ENCODE data around the gene HTR3D.
"Not testable (repeated sequence)": the region's sequence is repeated elsewhere in the genome, so short reads cannot be mapped to it uniquely, and the experiment has no call there.

The HTR3D gene, protein sequence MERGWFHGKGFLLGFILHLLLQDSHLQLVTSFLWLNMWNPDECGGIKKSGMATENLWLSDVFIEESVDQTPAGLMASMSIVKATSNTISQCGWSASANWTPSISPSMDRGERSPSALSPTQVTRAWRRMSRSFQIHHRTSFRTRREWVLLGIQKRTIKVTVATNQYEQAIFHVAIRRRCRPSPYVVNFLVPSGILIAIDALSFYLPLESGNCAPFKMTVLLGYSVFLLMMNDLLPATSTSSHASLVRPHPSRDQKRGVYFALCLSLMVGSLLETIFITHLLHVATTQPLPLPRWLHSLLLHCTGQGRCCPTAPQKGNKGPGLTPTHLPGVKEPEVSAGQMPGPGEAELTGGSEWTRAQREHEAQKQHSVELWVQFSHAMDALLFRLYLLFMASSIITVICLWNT

DNA sequence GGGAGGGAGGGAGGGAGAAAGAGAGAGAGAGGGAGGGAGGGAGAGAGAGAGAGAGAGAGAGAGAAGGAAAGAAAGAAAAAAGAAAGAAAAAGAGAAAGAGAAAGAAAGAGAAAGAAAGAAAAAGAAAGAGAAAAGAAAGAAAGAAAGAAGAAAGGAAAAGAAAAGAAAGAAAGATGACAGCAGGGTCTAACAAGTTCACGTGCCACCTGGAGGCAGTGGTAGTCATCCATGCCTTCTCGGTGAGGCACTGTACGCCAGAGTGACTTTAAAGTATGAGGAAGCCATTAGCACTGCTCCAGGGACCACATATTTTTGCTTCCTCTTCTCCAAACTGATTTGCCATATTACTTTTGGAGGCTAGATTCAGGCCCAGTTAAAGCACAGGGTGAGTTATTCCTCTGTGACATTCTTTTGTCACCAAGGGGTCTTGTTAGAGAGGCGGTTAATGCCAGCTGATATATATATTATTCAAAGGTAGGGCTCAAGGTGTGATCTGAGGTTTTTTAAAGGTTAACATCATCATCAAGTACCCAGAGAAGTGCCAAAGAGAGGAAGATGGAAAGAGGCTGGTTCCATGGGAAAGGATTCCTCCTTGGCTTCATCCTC is at the start of gene HTR3D:
TSS of gene HTR3D (plus strand) at position 556 of the 606 bp plus-strand sequence. CDS start at position 556, 0 bp downstream.
- no peak for DNase-seq (ENCODE audit: low read depth in 2 of 2)

DNA sequence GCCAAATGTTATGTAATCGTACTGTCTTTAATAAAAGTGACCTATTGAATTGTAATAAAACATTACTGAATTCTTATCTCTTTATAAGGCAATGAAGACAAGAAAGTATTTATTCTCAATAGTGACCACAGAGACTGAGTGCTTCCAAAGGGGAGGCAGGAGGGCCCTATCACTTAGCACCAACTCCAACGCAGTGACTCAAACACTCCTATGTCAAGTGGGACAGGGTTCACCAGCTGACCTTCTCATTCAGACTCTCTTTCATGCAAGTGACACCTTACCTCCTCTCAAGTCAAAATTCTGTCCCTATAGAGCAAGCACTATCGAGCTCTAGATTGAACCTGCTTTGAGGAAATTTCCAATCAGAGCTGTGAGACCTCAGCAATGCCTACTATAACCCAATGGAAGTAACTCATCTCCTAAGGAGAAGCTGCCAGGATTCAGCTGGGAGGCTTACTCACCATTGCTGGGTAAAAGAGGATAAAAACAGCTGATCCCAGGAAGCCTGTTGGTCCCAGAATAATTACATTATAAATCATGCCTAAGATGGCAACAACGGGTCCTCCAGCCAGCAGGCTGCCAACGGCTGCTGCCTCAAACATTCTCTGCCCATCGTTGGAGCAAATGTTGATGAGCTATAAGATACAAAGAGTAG is 49.4 kb upstream of the HTR3D start:
- DNase-seq (ENCODE audit: low read depth in 2 of 2): no peak

DNA sequence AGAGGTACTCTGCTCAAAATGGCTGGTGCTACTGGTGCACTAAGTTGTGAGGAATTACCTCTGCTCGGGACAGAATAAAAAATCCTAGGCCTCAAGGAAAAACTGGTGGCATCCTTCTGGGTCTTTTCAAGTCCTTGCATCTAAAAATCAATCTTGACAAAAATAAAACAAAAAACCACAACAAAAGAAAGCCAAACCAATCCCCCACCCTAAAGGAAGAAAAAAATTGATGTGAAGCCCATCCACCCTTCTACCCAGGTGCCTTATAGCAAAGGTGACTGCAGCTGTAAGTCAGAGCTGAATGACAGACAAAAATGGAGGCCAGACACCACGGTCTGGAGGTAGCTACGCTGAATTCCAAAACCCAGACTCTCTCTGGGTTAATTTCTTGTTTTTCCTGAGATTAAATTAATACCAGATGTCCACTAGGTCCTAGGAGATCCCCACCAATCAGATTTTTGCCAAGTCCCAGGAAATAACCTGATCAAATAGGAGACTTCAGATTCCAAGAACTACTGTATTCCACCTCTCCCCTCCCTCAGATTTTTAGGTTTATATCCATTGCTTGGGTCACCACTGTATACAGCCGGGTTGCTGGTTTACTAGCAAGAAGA is 47.3 kb upstream of the HTR3D start:
- DNase-seq (ENCODE audit: low read depth in 2 of 2): no peak

DNA sequence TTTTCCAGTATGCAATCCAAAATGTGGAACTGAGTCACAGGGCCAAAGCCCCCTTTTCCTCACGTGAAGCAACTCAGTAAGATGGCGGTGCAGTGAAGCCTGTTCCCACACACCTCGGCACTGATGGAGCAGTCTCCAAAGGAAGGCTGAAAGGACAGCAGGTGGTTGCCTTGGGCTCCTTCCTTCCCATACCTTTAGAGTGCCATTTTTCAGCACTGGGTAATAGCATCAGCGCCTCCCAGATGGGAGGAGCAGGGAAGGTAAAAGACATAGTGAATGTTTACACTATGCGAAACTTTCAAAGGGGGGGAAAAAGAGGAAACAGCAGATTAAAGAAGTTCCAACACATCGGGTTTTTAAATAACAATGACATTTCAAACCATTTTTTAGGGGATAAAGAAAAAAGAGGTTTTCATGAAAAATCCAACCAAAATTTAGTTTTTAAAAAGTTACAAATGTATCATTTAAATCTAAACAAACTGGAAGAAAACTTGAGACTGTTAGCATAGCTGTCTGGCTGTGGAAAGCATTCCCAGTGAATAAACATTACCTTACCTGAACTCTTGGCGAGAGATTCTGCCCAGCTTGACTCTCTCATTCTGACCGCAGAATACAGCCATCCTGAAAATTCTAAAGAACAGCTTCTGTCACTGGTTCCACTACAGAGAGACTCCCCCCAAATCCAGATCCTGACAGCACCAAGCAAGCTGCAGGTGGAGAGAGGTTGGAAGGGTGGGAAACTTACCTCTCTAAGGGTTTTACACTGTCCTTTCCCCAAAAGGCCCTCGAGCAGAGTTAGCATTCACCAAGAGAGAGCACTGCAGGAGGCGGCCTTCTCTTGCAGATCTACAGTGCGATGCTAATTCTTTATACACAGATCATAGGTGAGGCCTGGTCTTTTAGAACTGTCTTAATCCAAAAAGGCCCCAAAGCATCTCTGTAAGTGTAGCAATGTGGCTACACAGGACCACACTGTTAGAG is 46.5 kb upstream of the HTR3D start:
- no peak for DNase-seq (ENCODE audit: low read depth in 2 of 2)

DNA sequence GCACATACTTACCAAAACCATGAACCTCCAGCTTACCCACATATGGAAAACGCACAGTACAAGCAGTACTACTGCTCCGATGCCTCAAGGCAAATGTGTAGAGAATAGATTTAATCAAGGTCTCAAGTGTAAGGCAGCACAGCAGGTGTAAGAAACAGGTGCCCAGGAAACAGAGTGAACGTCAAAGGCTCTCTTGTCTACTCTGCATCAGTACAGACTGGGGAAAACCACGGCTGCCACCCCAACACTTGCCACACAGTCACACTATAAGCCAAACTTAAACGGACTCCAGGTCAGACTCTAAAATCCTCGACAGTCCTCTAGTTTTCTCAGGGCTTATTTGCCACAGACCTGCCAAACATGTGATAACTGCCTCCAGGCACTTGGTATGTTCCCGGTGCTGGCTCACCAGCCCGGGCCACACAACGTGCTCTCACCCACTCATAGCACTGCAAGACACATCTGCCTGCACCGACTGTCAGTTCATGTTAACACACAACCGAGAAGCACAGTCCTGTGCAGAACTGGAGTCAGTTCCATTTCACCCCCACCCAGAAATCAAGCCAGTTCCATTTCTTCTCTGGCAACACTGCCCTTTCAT is 44.4 kb upstream of the HTR3D start:
- no peak for DNase-seq (ENCODE audit: low read depth in 2 of 2)

DNA sequence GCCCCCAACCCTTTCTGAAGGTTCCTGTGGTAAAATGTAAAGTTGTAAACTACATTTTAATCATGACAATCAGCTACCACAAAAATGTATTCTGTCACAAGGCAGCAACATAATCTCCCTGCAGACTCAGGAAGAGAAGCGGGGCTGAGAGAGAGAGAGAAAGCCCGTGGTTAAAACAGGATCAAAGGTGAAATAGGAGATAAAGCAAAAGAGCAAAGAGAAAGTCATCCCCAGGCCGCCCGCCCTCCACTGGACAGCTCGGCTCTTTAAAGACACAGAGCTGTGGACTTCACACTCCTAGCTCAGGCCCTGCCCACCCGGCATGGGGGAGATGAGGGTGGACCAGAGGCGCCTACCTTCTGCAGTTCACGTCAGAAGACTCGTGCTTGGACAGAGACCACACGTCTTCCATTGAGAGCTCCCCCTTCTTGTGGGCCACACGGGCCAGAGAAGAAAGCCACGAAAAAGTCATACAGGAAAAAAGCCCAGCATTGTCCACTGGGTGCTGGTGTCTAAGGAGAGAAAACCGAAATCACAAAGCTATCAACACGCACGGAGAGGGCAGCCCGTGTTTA is 43.2 kb upstream of the HTR3D start:
- no peak for DNase-seq (ENCODE audit: low read depth in 2 of 2)

DNA sequence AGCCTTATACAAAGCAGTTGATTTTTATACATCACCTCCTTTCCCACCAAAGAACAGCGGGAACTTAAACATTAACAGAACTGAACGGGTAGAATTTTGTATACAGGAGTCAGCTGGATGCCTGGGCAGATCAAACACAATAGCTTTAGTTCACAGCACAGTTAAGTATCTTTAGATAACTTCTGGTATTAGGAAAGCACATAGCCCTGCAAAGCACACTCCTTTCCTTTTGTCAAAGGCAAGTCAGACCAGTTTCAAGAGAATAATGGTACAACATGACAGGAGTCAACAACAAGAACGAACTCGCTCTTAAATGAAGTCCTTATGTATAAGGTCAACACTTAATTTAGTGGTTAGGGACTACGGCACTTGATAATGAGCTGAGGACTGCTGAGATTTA is 40.1 kb upstream of the HTR3D start:
- no peak for DNase-seq (ENCODE audit: low read depth in 2 of 2)

DNA sequence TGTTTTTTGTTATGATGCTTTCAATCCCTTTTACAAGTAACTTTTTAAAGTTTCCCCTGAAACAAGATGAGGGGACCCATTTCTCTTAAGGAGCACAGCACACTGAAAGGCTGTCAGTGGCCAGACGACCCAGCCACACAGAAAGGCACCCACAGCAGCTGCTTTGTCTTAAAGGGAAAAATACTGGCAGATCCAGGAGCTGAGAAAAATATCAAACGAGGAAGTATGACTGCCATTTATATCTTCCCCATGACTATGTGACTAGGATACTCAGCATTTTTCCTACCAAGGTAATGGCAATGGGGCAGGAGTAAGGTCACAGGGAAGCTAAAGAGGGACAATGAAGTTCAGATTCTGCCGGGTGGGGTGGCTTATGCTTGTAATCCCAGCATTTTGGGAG is 29.8 kb upstream of the HTR3D start:
- DNase-seq (ENCODE audit: low read depth in 2 of 2): no peak

DNA sequence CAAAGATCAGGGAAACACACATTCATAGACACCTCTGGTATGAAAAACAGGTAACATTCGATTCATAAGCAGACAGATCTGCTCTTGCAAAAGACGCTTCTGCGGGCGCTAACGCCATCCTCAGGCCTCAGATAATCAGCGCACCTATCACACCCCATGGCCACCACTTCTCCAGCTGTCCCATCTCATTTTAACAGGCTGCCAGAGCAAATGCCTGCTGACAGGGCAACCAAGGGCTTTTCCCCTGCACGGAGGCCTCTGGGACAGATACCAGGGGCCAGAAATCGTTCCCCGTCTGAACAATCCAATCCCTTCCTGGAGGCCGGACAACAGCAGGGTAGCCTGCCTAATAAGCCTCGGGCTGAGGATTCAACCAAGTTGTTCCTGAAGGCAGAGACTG is 29.1 kb upstream of the HTR3D start:
- no peak for DNase-seq (ENCODE audit: low read depth in 2 of 2)

DNA sequence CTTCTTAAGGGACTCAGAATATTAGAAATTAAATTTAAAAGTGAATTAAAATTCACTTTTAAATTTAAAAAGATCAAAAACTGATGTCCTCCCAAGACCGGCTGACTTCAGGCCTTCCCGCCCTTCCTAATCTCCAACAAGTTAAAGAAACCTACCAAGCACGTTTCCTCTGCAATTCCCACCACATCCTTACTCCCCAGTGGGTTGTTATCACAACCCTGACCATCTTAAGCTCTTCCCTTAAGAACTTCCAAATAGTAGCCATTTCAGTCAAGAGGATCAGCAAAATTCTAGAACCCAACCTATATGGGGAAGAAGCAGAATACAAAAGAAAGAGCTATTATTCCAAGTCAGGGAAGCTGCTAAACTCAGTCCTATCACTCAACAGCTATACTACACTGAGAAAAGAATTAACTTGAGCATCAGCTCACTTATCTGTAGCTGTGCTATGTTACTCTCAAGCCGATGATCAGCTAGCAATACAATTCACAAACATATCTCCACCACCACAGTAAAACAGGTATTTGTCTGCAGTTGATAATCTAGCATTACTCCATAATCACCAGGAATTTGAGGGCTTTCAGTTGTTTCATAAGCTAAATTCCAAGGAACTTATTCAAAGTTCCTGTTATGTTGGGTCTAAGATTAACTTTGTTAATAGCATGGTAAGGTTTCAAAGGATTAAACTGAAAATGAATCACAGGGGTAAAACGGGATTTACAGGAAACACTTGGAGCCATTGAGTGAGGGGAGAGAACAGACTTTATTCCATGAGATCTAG is 28.2 kb upstream of the HTR3D start:
- DNase-seq (ENCODE audit: low read depth in 2 of 2): no peak

DNA sequence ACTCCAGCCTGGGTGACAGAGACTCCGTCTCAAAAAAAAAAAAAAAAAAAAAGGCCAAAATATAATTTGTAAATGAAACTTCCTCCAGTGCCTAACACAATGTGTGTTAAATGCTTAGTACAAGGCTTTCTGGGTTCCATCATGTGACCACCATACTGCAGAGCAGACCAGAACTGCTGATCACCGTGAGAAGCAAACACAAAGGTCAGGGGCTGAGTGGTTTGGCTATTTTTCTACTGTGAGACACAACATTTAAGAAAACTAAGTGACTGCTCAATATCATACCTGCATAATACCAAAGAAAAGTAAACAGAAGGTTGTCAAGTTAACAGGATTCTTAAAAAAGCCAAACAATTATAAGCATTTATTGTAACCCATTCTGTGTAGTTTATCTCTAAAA is 27.1 kb upstream of the HTR3D start:
- DNase-seq (ENCODE audit: low read depth in 2 of 2): no peak

DNA sequence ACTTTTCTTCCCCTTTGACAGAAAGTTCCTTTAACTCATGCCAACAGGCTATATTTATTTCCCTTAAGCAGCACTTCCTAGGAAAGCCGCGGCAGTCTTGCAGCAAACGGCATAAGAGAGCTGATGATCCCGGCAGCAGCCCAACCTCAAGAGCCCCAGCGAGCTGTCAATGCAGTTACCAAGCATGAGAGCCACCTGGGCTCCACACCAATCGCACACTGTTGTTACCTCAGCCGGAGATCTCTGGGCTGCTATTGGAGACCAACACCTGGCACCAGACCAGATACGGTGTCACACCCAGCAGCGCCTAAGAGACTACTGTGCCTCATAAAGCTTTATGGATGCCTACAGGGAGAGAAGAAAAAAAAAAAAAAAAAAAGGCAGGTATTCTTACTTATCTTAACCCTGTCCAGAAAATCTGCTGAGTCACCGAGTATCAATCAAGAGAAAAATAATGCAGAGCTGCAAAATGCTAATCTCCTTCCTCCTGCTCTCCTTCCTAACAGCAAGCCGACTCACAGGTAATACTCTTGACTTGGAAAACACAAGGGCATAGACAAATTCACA is 25.5 kb upstream of the HTR3D start:
- no peak for DNase-seq (ENCODE audit: low read depth in 2 of 2)

DNA sequence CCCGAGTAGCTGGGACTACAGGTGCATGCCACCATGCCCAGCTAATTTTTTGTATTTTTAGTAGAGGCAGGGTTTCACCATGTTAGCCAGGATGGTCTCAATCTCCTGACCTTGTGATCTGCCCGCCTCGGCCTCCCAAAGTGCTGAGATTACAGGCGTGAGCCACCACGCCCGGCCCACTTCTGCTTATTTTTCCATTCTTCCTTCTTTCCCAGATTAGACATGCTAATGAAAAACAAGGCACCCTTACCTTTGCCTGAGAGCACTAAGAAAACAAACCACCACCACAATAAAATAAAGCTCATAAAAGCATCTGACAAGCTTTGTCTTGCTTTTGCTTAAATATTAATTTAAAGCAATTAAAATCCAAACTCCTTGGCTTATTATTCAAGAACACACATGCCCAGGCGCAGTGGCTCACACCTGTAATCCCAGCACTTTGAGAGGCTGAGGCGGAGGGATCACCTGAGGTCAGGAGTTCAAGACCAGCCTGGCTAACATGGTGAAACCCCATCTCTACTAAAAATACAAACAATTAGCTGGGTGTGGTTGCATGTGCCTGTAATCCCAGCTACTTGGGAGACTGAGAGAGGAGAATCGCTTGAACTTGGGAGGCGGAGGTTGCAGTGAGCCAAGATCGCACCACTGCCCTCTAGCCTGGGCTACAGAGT is 24.3 kb upstream of the HTR3D start:
- DNase-seq (ENCODE audit: low read depth in 2 of 2): not testable (repeated sequence)

DNA sequence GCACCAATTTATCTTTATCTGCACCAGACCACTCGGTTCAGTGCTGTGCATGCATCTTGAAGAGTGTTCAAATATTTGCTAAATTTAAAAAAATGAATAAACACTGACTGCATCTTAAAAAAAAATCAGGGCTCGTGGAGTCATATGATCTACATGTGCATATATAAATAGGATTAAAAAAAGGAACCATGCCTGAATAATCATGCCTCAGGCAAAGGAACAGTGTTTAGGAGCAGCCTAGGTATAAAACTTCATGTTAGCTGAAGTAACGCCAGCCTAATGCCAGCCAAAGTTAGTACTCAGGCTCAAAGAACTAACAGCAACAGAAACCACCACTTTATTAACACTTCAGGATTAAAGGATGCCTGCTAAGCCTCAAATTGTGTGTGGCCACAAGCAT is 23.4 kb upstream of the HTR3D start:
- DNase-seq (ENCODE audit: low read depth in 2 of 2): no peak

DNA sequence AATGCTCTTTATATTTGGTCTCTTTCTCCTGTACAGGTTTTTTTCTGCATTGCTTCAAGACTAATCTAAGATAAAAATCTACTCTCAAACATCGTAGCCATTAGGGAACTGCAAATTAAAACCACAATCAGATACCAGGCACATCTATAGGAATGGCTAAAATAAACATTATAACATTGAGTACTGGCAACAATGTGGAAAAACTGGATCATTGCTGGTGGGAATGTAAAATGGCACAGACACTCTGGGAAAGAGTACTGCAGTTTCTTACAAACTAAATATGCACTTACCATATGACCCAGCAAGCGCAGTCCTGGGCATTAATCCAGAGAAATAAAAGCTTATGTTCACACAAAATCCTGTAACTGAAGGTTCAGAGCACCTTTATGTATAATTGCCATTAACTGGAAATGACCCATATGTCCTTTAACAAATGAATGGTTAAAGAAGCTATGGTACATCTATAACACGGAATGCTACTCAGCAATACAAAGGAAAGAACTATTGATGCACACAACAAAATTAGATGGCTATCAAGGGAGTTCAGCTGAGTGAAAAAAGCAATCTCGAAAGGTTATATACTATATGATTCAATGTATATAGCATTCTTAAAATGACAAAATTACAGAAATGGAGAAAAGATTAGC is 20.2 kb upstream of the HTR3D start:
- no peak for DNase-seq (ENCODE audit: low read depth in 2 of 2)

DNA sequence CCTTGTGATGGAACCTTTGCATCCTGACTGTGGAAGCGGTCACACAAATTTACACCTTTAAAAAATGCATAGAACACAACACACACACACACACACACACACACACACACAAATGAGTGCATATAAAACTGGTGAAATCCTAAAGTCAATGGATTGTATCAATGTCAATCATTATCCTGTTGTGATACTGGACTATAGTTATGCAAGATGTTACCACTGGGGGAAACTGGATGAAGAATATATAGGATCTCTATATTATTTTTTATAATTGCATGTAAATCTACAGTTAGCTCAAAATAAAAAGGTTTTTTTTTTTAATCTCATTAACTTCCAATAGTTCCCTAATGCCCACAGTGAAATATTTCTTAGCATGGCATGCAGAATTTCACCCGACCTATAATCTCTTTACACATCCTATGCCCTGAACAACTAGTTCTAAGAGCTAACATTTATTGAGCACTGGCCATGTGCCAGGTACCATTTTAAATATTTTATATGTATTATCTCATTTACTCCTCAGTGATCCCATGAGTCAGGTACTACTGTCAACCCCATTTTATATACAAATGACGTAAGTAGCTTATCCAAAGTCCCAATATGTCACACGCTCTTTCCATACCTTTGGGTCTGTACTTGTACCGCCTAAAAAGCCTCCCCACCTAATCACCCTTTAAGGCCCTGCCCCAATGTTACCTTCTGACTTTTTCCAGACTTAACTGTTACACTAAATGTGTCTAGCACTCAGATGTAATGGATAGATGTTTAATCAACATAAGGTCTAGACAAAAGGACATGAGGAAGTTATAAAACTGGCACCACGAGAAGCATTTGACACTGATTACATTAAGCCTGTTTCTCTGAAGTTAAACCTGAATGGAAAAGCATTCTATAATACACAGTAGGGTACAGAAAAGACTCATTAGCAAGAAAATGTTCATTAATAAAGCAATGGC is 19.3 kb upstream of the HTR3D start:
- DNase-seq (ENCODE audit: low read depth in 2 of 2): no peak

DNA sequence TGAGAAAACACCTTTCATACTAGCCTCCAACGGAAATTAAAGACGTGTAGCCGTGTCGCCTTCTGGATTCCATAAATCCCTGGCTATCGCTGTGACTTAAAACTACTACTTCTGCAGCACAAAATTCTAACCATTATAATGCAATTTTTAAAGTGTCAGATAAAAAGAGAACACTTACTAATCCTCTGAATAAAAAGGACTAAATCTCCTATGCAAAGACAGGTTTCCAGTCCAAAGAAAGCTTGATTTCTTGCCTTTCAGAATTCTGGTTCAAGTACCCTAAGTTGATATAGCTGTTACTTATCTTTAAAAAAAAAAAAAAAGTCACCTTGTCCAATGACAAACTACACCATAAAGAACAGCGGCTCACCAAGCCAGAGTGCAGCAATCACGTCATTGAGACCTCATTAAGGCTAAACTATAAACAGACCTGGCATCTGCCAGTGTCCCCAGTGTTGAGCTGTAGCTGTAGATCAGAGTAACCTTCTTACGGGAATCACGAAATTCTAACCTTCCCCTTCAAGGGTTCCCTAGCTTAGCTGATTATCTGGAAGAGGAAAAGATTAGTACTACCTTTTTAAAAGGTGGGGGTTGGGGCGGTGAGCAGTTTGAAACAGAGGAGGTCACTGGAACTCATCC is 16.0 kb upstream of the HTR3D start:
- DNase-seq (ENCODE audit: low read depth in 2 of 2): no peak

All from stimulated activated CD8-positive, alpha-beta memory T cell treated with anti-CD3 and anti-CD28 coated beads, Interleukin-7, amount 100 ng/mL, for 4 hours (primary cell).